Tibial artery (tissue), 4 donors: ENCODE measurements around the gene FURIN.
"Not testable (repeated sequence)": the region's sequence is repeated elsewhere in the genome, so short reads cannot be mapped to it uniquely, and the experiment has no call there.

Source experiments
- DNase-seq, 2 donors: peaks; one replicate each; pipeline ENCODE4 v3.0.0-alpha.2; 2019
- H3K27ac ChIP-seq, 2 donors: fragments of 200-600 bp; sonication (generic) in 1 of 2; 1 replicate in 1 of 2; 2 replicates in 1 of 2; pipeline ENCODE4 v1.5.1; 2018 to 2019; ENCODE audit warnings: mild to moderate bottlenecking in 1 of 2
- H3K27me3 ChIP-seq, 2 donors: fragments of 200-600 bp; sonication (generic) in 1 of 2; one replicate each; pipeline versions ENCODE4 v1.5.1 to v1.6.0; 2016 to 2019
- H3K36me3 ChIP-seq, 3 donors: fragments of 200-600 bp; sonication (generic) in 2 of 3; one replicate each; pipeline ENCODE4 v1.5.1; 2016 to 2019; ENCODE audit warnings: mild to moderate bottlenecking in 2 of 3
- H3K4me1 ChIP-seq, 4 donors: fragments of 200-600 bp; sonication (generic) in 2 of 4; 1 replicate in 3 of 4; 2 replicates in 1 of 4; pipeline ENCODE4 v1.5.1; 2016 to 2019
- H3K4me3 ChIP-seq, 2 donors: fragments of 200-600 bp; sonication (generic) in 1 of 2; 1 replicate in 1 of 2; 2 replicates in 1 of 2; pipeline ENCODE4 v1.5.1; 2018 to 2019; ENCODE audit warnings: mild to moderate bottlenecking in 2 of 2
- H3K9me3 ChIP-seq, 3 donors: fragments of 200-600 bp; sonication (generic) in 1 of 3; one replicate each; pipeline ENCODE4 v1.5.1; 2016 to 2019
- intact Hi-C: fragments of 100-400 bp; cut with DNase I; formaldehyde crosslinking; loops from one replicate; pipeline ENCODE4 v1.15.0; 2023; ENCODE audit warnings: low total_unique reads
- TF ChIP-seq, protein P1 (sequence below), 2 experiments: fragments of 200-600 bp in 1 of 2; fragments of 450-650 bp in 1 of 2; IDR thresholded peaks; one replicate each; pipeline ENCODE4 v1.5.1; 2017 to 2019; ENCODE audit warnings: antibody characterized with exemption in 2 of 2, mild to moderate bottlenecking in 1 of 2, moderate library complexity in 1 of 2

FURIN gene

DNA sequence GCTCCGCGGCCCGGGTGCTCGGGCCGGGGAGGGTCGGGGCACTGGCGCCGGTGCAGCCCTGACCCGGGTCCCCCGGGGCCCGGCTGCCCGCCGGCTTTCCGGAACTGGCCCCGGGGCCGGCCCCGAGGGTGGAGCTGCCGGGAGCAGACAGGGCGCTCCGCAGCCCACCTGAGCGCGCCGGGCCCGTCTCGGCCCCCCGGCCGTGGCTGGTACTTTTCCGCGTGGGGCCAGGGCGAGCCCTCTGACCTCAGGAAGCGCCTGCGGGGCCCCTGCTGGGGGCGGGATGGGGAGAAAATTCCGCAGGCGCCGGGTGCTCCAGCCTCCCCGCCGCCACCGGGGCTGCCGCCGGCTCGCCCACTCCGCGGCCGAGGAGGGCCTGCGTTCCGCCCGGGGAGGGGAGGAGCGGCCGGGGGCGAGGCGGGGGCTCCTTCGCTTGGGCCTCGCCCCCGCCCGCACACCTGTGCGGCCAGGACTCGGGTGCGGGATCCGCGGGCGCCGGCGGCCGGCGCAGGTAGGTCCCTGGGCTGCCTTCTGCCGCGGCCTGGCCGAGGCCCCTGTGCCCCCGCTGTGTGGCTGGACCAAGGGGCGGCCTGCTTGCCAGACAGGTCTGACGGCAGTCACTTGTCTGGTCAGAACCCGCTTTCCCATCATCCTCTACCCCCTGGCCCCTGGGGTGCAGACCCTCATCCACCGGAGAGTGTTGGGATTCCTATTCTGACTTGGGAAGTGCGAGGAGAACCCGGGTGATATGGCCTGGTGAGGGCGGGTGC, 3.5 kb downstream of the FURIN start:
- peaks cover 12 to 15% (median 13%) of the 10 kb centered on the region in 3 donors for H3K36me3 ChIP-seq
- H3K9me3 ChIP-seq: no peaks in the 10 kb centered on the region
- TF ChIP-seq, protein P1, sequence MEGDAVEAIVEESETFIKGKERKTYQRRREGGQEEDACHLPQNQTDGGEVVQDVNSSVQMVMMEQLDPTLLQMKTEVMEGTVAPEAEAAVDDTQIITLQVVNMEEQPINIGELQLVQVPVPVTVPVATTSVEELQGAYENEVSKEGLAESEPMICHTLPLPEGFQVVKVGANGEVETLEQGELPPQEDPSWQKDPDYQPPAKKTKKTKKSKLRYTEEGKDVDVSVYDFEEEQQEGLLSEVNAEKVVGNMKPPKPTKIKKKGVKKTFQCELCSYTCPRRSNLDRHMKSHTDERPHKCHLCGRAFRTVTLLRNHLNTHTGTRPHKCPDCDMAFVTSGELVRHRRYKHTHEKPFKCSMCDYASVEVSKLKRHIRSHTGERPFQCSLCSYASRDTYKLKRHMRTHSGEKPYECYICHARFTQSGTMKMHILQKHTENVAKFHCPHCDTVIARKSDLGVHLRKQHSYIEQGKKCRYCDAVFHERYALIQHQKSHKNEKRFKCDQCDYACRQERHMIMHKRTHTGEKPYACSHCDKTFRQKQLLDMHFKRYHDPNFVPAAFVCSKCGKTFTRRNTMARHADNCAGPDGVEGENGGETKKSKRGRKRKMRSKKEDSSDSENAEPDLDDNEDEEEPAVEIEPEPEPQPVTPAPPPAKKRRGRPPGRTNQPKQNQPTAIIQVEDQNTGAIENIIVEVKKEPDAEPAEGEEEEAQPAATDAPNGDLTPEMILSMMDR (IDR thresholded peaks at IDR 0.05): no peak
- peak overlapping the region; percentile 97 to 98 for H3K27ac ChIP-seq
- DNase-seq: no peak
- peaks cover 0 to 45% (median 41%) of the 10 kb centered on the region in 4 donors for H3K4me1 ChIP-seq
- intact Hi-C loops: loop anchor here (5.0 kb wide), 2 partner anchors 60 to 155 kb away; partner anchors contain the start of genes BLM and HDDC3
- H3K4me3 ChIP-seq: peak overlapping the region; percentile 78 to 87
- no peaks in the 10 kb centered on the region for H3K27me3 ChIP-seq

DNA sequence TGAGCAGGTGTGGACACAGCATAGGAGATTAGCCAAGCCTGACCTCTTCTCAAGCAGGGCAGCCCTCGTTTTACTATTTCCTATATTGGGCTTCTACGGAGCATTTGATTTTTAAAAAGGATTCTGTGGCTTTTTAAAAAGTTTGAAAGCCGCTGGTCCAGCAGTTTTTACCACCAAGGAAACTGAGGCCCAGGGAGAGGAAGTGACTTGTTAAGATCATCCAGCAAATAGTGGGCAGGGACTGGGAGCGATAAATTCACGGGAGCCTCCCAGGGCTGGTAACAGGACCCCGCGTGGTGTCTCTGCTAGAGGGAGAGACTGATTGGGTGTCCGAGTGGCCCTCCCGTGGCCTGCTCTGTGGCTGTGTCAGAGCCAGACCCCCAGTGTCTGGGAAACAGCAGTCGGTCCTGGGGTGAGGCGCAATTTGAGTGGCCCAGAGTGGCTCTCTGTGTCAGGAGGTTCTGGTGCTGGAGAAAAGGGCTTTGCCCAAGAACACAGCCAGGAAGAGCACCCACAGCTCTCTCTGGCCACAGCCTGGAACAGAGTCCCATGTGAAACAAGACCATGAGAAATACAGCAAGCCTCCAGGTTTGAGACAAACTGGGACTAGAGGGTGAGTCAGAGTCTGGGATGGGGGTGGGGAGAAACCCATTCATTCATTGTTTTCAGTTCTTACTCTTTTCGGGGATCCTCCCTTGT, 4.2 kb downstream of the FURIN start:
- no peaks in the 10 kb centered on the region for H3K9me3 ChIP-seq
- H3K27me3 ChIP-seq: no peaks in the 10 kb centered on the region
- TF ChIP-seq, protein P1 (IDR thresholded peaks at IDR 0.05): no peak
- no peak for DNase-seq
- H3K4me1 ChIP-seq: peaks cover 0 to 45% (median 41%) of the 10 kb centered on the region in 4 donors
- H3K36me3 ChIP-seq: peaks cover 20 to 23% (median 21%) of the 10 kb centered on the region in 3 donors
- intact Hi-C loops: loop anchor here (5.0 kb wide), 2 partner anchors 60 to 155 kb away; partner anchors contain the start of genes BLM and HDDC3
- peak overlapping the region; percentile 78 to 87 for H3K4me3 ChIP-seq
- H3K27ac ChIP-seq: peak overlapping the region; percentile 97 to 98

DNA sequence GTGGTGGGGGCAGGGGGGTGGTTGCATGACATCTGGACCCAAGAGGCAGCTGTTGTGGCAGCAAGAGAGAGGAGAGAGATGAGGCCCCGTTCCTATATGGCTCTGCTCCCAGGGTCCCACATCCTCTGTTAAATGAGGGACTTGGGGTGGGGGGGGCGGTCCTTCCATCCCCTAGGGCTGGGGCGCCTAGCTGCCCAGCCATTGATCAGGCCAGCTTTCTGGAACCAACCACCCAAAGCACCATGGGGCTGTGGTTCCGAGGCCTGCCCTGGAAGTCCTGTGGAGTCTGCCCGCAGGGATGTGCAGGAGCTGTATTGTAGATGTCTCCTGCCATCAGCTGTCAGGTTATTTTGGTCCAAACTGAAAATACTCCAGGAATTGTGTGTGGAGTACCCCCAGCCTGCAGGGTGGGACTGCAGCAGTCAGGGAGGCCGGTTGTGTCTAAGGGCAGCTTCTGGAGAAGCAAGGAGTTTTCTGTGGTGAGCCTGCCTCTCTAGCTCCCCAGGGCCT, 5.2 kb downstream of the FURIN start:
- peak overlapping the region in 1 of 2 donors; percentile 87 for H3K4me3 ChIP-seq
- H3K9me3 ChIP-seq: no peaks in the 10 kb centered on the region
- TF ChIP-seq, protein P1 (IDR thresholded peaks at IDR 0.05): no peak
- H3K4me1 ChIP-seq: peaks cover 0 to 45% (median 41%) of the 10 kb centered on the region in 4 donors
- intact Hi-C loops: loop anchor here (5.0 kb wide), 2 partner anchors 59 to 156 kb away; partner anchors contain the start of genes BLM and HDDC3
- H3K27ac ChIP-seq: peak overlapping the region; percentile 97 to 98
- DNase-seq: no peak
- H3K27me3 ChIP-seq: no peaks in the 10 kb centered on the region
- peaks cover 29 to 32% (median 30%) of the 10 kb centered on the region in 3 donors for H3K36me3 ChIP-seq

DNA sequence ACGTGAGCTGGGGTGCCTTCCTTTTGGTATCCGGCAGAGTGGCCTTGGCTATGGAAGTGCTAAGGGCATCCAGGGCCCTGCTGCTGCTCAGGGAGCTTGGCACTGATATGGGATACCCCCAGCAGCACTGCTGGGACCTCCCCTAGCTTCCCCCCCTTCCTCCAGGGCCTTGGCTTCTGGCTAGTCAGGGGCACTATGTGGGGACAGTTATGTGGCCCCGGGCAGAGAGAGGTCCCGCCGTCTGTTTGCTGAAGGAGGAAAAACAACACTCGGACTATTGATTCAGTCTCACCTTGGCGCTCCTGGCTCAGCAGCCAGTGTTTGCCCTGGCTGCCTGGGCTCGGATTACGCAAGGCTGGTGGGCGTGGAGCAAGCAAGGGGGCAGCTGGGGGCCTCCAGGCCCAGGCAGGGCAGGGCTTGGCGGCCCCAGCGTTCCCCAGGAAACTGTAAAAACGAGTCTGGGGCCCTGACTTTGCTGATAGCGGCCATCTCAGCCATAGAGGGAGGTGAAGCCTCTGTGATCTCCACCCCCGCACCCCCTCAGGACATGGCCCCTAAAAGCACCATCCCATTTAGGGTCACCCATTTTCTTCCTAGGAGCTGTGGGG, 5.7 kb downstream of the FURIN start:
- H3K36me3 ChIP-seq: peaks cover 34 to 37% (median 35%) of the 10 kb centered on the region in 3 donors
- H3K4me3 ChIP-seq: no peak overlapping the region
- no peaks in the 10 kb centered on the region for H3K27me3 ChIP-seq
- intact Hi-C loops: loop anchor here (5.0 kb wide), 2 partner anchors 58 to 157 kb away; partner anchors contain the start of genes BLM and HDDC3
- TF ChIP-seq, protein P1 (IDR thresholded peaks at IDR 0.05): no peak
- H3K27ac ChIP-seq: peak overlapping the region; percentile 97 to 98
- no peak for DNase-seq
- peaks cover 0 to 44% (median 41%) of the 10 kb centered on the region in 4 donors for H3K4me1 ChIP-seq
- H3K9me3 ChIP-seq: no peaks in the 10 kb centered on the region

DNA sequence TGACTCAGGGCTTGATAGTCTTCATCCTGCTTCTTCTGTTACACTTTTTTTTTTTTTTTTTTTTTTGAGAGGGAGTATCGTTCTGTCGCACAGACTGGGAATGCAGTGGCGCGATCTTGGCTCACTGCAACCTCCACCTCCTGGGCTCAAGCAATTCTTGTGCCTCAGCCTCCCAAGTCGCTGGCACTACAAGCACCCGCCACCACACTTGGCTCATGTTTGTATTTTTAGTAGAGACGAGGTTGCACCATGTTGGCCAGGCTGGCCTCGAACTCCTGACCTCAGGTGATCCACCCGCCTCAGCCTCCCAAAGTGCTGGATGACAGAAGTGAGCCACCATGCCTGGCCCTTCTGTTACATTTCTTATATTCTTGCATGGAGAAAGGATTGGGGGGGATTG, 6.6 kb downstream of the FURIN start:
- not testable (repeated sequence) for H3K27me3 ChIP-seq, H3K27ac ChIP-seq, H3K9me3 ChIP-seq, H3K4me3 ChIP-seq, DNase-seq
- Histone ChIP-seq H3K36me3 (peaks cover 42 to 46% (median 44%) of the 10 kb centered on the region in 3 donors), H3K4me1 (peaks cover 0 to 35% (median 32%) of the 10 kb centered on the region in 4 donors)
- intact Hi-C loops: loop anchor here (5.0 kb wide), 2 partner anchors 57 to 158 kb away; partner anchors contain the start of genes BLM and HDDC3
